CD8-positive, alpha-beta memory T cell (primary cell): ENCODE results near the gene PAK6. TPM values are rescaled to one million over a fixed set of nuclear protein-coding genes. Genes with fewer than 3 reads are reported as not detected.

Source experiments
- CTCF ChIA-PET: fragments of 350-600 bp; sonication (Branson Sonifier 250); formaldehyde crosslinking; loops from one replicate; lab custom pipeline; 2021; ENCODE audit warnings: antibody characterized with exemption; lab: Charles Lee
- POLR2A ChIA-PET: fragments of 350-600 bp; sonication (Branson Sonifier 250); formaldehyde crosslinking; loops from one replicate; lab custom pipeline; 2021; ENCODE audit warnings: antibody characterized with exemption; lab: Charles Lee
- DNase-seq, 5 donors: peaks; one replicate each; pipeline versions ENCODE4 v3.0.0 to v3.0.0-alpha.2; 2020 to 2022; ENCODE audit warnings: mixed read lengths in 1 of 5
- H3K27ac ChIP-seq: one replicate; pipeline ENCODE4 v1.7.0; 2013; ENCODE audit warnings: low read depth, mild to moderate bottlenecking, low read length, moderate library complexity
- H3K27me3 ChIP-seq: 2 replicates; pipeline ENCODE4 v1.7.0; 2013; ENCODE audit warnings: low read length, mild to moderate bottlenecking; ENCODE audit not compliant: insufficient read depth, poor library complexity, severe bottlenecking
- H3K36me3 ChIP-seq: 2 replicates; pipeline ENCODE4 v1.7.0; 2013; ENCODE audit warnings: mild to moderate bottlenecking, low read length, moderate library complexity; ENCODE audit not compliant: insufficient read depth
- H3K4me1 ChIP-seq: 2 replicates; pipeline ENCODE4 v1.7.0; 2013; ENCODE audit warnings: mild to moderate bottlenecking, low read length, moderate library complexity; ENCODE audit not compliant: insufficient read depth
- H3K4me3 ChIP-seq: 2 replicates; pipeline ENCODE4 v1.7.0; 2013; ENCODE audit warnings: mild to moderate bottlenecking, low read length
- H3K9me3 ChIP-seq: 2 replicates; pipeline ENCODE4 v1.7.0; 2013; ENCODE audit warnings: mild to moderate bottlenecking, low read length
- H3K27ac Mint-ChIP-seq, 8 donors: one replicate each; pipeline ENCODE4 v1.8.0; 2020 to 2021; ENCODE audit warnings: mixed read lengths in 8 of 8, mild to moderate bottlenecking in 6 of 8, inconsistent platforms in 3 of 8, moderate library complexity in 3 of 8
- H3K27me3 Mint-ChIP-seq, 2 donors: one replicate each; pipeline ENCODE4 v1.8.0; 2020 to 2021; ENCODE audit warnings: mixed read lengths in 2 of 2, mild to moderate bottlenecking in 1 of 2, moderate library complexity in 1 of 2
- H3K36me3 Mint-ChIP-seq, 3 donors: one replicate each; pipeline ENCODE4 v1.8.0; 2020 to 2021; ENCODE audit warnings: mixed read lengths in 3 of 3, inconsistent platforms in 1 of 3, mild to moderate bottlenecking in 1 of 3
- H3K4me1 Mint-ChIP-seq, 3 donors: one replicate each; pipeline ENCODE4 v1.8.0; 2020 to 2021; ENCODE audit warnings: mixed read lengths in 3 of 3, inconsistent platforms in 1 of 3, mild to moderate bottlenecking in 1 of 3
- H3K4me3 Mint-ChIP-seq, 7 donors: one replicate each; pipeline ENCODE4 v1.8.0; 2020 to 2021; ENCODE audit warnings: mixed read lengths in 7 of 7, mild to moderate bottlenecking in 6 of 7, moderate library complexity in 4 of 7, inconsistent platforms in 2 of 7
- H3K9me3 Mint-ChIP-seq, 5 donors: one replicate each; pipeline ENCODE4 v1.8.0; 2020 to 2022; ENCODE audit warnings: mixed read lengths in 5 of 5, mild to moderate bottlenecking in 3 of 5, moderate library complexity in 2 of 5, inconsistent platforms in 1 of 5
- polyA plus RNA-seq: library from polyadenylated mRNA; unstranded; fragments of 300-500 nt; fragmentation: Illumina TruSeq; gene quantifications from one replicate; pipeline ENCODE4 v1.2.3, GENCODE V29; 2021
- total RNA-seq, 2 experiments: library from RNA; stranded (reverse); gene quantifications; one replicate each; pipeline ENCODE4 v1.2.3, GENCODE V29; 2021

Gene PAK6
- total and polyA plus RNA-seq, 3 experiments from 2014 or later = 1.7 to 2.8 (median 1.9) TPM

GRCh38 chr15:40306371-40306770 lies 67.5 kb downstream of the PAK6 start:
- POLR2A ChIA-PET = interaction anchor here (1.4 kb wide), 1 partner anchor 10 kb away, joined by 6 read pairs; no protein-coding TSS in a partner anchor
- H3K4me3 Mint-ChIP-seq = peak overlapping the region; percentile 93 to 98 (median 97)
- CTCF ChIA-PET = interaction anchor here (1.6 to 12.0 kb wide), 8 partner anchors 13 to 33 kb away, joined by 9 to 258 read pairs (median 28); partner anchors contain the start of genes ANKRD63, CCDC9B and INAFM2
- no peaks in the 10 kb centered on the region for H3K27me3 ChIP-seq
- H3K27ac ChIP-seq = peak overlapping the region; percentile 85
- H3K36me3 Mint-ChIP-seq = peaks cover 0 to 38% (median 2%) of the 10 kb centered on the region in 3 donors
- no peaks in the 10 kb centered on the region for H3K9me3 ChIP-seq
- peak overlapping the region; percentile 77 to 97 (median 94) for H3K27ac Mint-ChIP-seq
- no peaks in the 10 kb centered on the region for H3K9me3 Mint-ChIP-seq
- peaks cover 42 to 57% (median 54%) of the 10 kb centered on the region in 3 donors for H3K4me1 Mint-ChIP-seq
- no peaks in the 10 kb centered on the region for H3K36me3 ChIP-seq
- peak overlapping the region; percentile 100 for H3K4me3 ChIP-seq
- peaks cover 41% of the 10 kb centered on the region for H3K4me1 ChIP-seq
- no peaks in the 10 kb centered on the region for H3K27me3 Mint-ChIP-seq
- DNase-seq = no peak

GRCh38 chr15:40306908-40307307 lies 68.0 kb downstream of the PAK6 start:
- H3K9me3 ChIP-seq = no peaks in the 10 kb centered on the region
- CTCF ChIA-PET = interaction anchor here (0.9 to 12.0 kb wide), 18 partner anchors 8 to 261 kb away, joined by 3 to 258 read pairs (median 6); partner anchors contain the start of genes ANKRD63, CCDC9B, INAFM2 and IVD
- Mint-ChIP-seq H3K4me1 (peaks cover 42 to 55% (median 54%) of the 10 kb centered on the region in 3 donors), H3K9me3 (no peaks in the 10 kb centered on the region), H3K27me3 (no peaks in the 10 kb centered on the region), H3K4me3 (peak overlapping the region; percentile 93 to 98 (median 97)), H3K36me3 (peaks cover 0 to 32% (median 0%) of the 10 kb centered on the region in 3 donors), H3K27ac (peak overlapping the region; percentile 77 to 97 (median 94))
- POLR2A ChIA-PET = interaction anchor here (0.5 to 3.5 kb wide), 7 partner anchors 10 to 198 kb away, joined by 3 to 20 read pairs (median 3); partner anchors contain the start of genes ANKRD63, BMF and INAFM2
- H3K4me1 ChIP-seq = peaks cover 41% of the 10 kb centered on the region
- peak overlapping the region; percentile 100 for H3K4me3 ChIP-seq
- peak overlapping the region; percentile 85 for H3K27ac ChIP-seq
- no peak for DNase-seq
- no peaks in the 10 kb centered on the region for H3K36me3 ChIP-seq
- no peaks in the 10 kb centered on the region for H3K27me3 ChIP-seq

- POLR2A ChIA-PET = interaction anchor here (0.5 to 3.5 kb wide), 12 partner anchors 9 to 199 kb away, joined by 3 to 20 read pairs (median 3); partner anchors contain the start of genes ANKRD63, BAHD1, BMF and INAFM2
- peak within 1 kb of the TSS; percentile 92 to 98 (median 94) for H3K27ac Mint-ChIP-seq
- peak; percentile 52 to 81 (median 65) for DNase-seq
- peaks cover 41% of the 10 kb centered on the region for H3K4me1 ChIP-seq
- H3K4me1 Mint-ChIP-seq = peaks cover 47 to 57% (median 55%) of the 10 kb centered on the region in 3 donors
- H3K36me3 Mint-ChIP-seq = peaks cover 0 to 25% (median 0%) of the 10 kb centered on the region in 3 donors
- no peaks in the 10 kb centered on the region for H3K9me3 Mint-ChIP-seq
- CTCF ChIA-PET = interaction anchor here (0.7 to 12.0 kb wide), 24 partner anchors 9 to 264 kb away, joined by 3 to 258 read pairs (median 4); partner anchors contain the start of genes ANKRD63, CCDC9B, INAFM2 and IVD
- H3K4me3 Mint-ChIP-seq = peak within 1 kb of the TSS; percentile 93 to 98 (median 97)
- H3K9me3 ChIP-seq = no peaks in the 10 kb centered on the region
- no peaks in the 10 kb centered on the region for H3K36me3 ChIP-seq
- no peaks in the 10 kb centered on the region for H3K27me3 ChIP-seq
- H3K27ac ChIP-seq = peak within 1 kb of the TSS; percentile 85
- peak within 1 kb of the TSS; percentile 100 for H3K4me3 ChIP-seq
- no peaks in the 10 kb centered on the region for H3K27me3 Mint-ChIP-seq
Observed at GRCh38 chr15:40307421-40308211, 68.8 kb downstream of the PAK6 start, which contains the start of gene PLCB2. PLCB2 (minus strand) TSS chr15:40307935; CDS start chr15:40307672, 263 bp downstream.

GRCh38 chr15:40309344-40309862 lies 70.5 kb downstream of the PAK6 start:
- H3K4me3 Mint-ChIP-seq = peak overlapping the region; percentile 93 to 98 (median 97)
- Histone ChIP-seq H3K27ac (peak overlapping the region; percentile 85), H3K4me1 (peaks cover 55% of the 10 kb centered on the region), H3K9me3 (no peaks in the 10 kb centered on the region), H3K36me3 (no peaks in the 10 kb centered on the region), H3K4me3 (peak overlapping the region; percentile 100), H3K27me3 (no peaks in the 10 kb centered on the region)
- peaks cover 54 to 65% (median 58%) of the 10 kb centered on the region in 3 donors for H3K4me1 Mint-ChIP-seq
- H3K27me3 Mint-ChIP-seq = no peaks in the 10 kb centered on the region
- H3K27ac Mint-ChIP-seq = peak overlapping the region; percentile 73 to 98 (median 94)
- POLR2A ChIA-PET = interaction anchor here (0.8 to 3.5 kb wide), 3 partner anchors 14 to 131 kb away, joined by 3 to 20 read pairs (median 3); partner anchors contain the start of genes BAHD1 and INAFM2
- H3K36me3 Mint-ChIP-seq = peaks cover 0 to 7% (median 0%) of the 10 kb centered on the region in 3 donors
- H3K9me3 Mint-ChIP-seq = no peaks in the 10 kb centered on the region
- CTCF ChIA-PET = interaction anchor here (0.8 to 12.0 kb wide), 16 partner anchors 9 to 113 kb away, joined by 3 to 258 read pairs (median 8); partner anchors contain the start of genes ANKRD63, CCDC9B, INAFM2 and IVD
- no peak for DNase-seq

DNA sequence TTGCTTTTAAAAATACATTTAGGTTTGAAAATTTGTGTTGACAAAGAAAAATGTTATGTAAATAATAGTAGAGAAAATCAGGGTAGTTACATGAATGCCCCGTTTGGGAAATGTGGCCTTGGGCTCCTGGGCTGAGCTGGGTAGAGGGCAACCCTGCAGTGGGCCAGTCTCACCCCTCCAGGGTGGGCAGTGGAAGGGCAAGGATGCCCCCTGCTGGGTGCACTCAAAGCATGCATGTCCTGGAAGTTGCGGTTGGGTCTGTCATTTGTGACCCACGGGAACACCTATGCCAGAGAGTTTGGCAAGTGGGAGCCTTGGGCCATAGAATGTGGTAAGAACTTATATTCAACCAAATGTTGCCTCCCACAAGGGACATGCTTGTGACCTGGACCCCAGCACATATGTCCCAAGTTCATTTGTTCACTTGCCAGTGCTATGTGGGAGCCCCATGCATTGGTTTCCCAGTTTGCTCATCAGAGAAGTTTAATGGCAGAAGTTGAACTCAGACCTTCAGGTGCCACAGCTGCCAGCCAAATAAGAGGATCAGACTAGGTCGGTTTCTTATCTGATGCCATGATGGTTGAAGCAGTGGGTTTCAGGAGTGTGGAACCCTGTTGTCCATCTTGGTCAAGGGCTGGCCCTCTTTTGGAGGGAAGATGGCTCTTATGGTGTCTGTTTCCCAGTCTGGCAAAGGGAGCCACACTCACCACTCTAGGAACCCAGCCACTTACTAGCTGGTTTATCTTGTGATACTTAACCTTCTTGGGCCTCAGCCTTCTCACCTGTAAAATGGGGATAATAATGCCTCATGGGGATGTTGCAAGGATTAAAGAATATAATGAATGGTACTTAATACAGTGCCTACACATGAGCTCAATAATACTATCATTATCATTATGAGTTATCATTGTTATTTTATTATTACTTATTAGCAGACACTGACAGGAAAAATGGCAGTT lies 71.4 kb downstream of the PAK6 start:
- Histone ChIP-seq H3K4me1 (peaks cover 56% of the 10 kb centered on the region), H3K27ac (no peak overlapping the region), H3K9me3 (no peaks in the 10 kb centered on the region), H3K4me3 (no peak overlapping the region), H3K36me3 (no peaks in the 10 kb centered on the region), H3K27me3 (no peaks in the 10 kb centered on the region)
- no peaks in the 10 kb centered on the region for H3K9me3 Mint-ChIP-seq
- DNase-seq = peak; percentile 22 to 74 (median 44)
- peaks cover 0 to 5% (median 0%) of the 10 kb centered on the region in 3 donors for H3K36me3 Mint-ChIP-seq
- CTCF ChIA-PET = interaction anchor here (0.8 to 12.0 kb wide), 15 partner anchors 9 to 112 kb away, joined by 3 to 258 read pairs (median 8); partner anchors contain the start of genes ANKRD63, CCDC9B, INAFM2 and IVD
- H3K27me3 Mint-ChIP-seq = no peaks in the 10 kb centered on the region
- H3K27ac Mint-ChIP-seq = peak overlapping the region; percentile 73 to 97 (median 88)
- peaks cover 49 to 65% (median 51%) of the 10 kb centered on the region in 3 donors for H3K4me1 Mint-ChIP-seq
- peak overlapping the region; percentile 74 to 98 (median 97) for H3K4me3 Mint-ChIP-seq
- POLR2A ChIA-PET = interaction anchor here (0.7 to 3.5 kb wide), 4 partner anchors 9 to 130 kb away, joined by 3 to 20 read pairs (median 3); partner anchors contain the start of genes BAHD1 and INAFM2

DNA sequence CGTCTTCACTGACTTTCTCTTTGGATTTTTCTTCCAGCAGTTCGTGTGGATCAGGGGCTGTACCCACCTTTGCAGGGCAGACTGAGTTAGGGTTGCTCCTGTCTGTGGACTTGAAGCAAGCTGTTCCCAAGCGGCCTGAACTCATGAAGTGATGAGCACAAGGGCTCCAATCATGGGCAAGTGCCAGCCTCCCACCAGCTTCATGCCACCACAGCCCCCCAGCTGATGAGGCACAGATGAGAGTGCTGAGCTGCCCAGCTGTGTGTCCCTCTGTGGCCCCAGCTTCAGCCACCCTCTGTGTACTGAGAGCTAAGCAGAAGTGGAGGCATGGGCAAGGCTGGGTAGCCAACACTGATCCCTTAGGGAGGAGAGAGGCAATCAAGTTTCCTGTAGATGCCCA lies 72.1 kb downstream of the PAK6 start:
- Mint-ChIP-seq H3K27me3 (no peaks in the 10 kb centered on the region), H3K27ac (peak overlapping the region in 2 of 8 donors; percentile 58 to 76), H3K9me3 (no peaks in the 10 kb centered on the region), H3K36me3 (peaks cover 0 to 5% (median 0%) of the 10 kb centered on the region in 3 donors), H3K4me1 (peaks cover 45 to 62% (median 46%) of the 10 kb centered on the region in 3 donors), H3K4me3 (peak overlapping the region in 2 of 7 donors; percentile 61 to 98)
- POLR2A ChIA-PET = no interaction called here
- no peak overlapping the region for H3K27ac ChIP-seq
- DNase-seq = no peak
- peaks cover 49% of the 10 kb centered on the region for H3K4me1 ChIP-seq
- no peak overlapping the region for H3K4me3 ChIP-seq
- no peaks in the 10 kb centered on the region for H3K27me3 ChIP-seq
- H3K36me3 ChIP-seq = no peaks in the 10 kb centered on the region
- H3K9me3 ChIP-seq = no peaks in the 10 kb centered on the region
- CTCF ChIA-PET = interaction anchor here (1.0 to 12.0 kb wide), 7 partner anchors 9 to 111 kb away, joined by 3 to 258 read pairs (median 35); partner anchors contain the start of genes ANKRD63, CCDC9B and INAFM2
